Effector memory CD8-positive, alpha-beta T cell (primary cell): Measurements from ENCODE around the gene TPM2.
A peak's percentile ranks its signal among the peaks of the same experiment; 100 is the strongest.

ENCODE experiments used
- ATAC-seq: fragments of 150-1000 bp; cut with Tn5 transposase; replicated peaks from 2 replicates; pipeline ENCODE4 v1.10.0; 2021; ENCODE audit warnings: mild to moderate bottlenecking, moderate library complexity
- DNase-seq, 3 experiments: peaks; one replicate each; pipeline ENCODE4 v3.0.0; 2021
- H3K27ac Mint-ChIP-seq, 2 donors: one replicate each; pipeline ENCODE4 v1.8.0; 2022; ENCODE audit warnings: mild to moderate bottlenecking in 2 of 2, mixed read lengths in 2 of 2, moderate library complexity in 2 of 2
- H3K27me3 Mint-ChIP-seq, 2 donors: one replicate each; pipeline ENCODE4 v1.8.0; 2022; ENCODE audit warnings: mixed read lengths in 2 of 2
- H3K36me3 Mint-ChIP-seq: one replicate; pipeline ENCODE4 v1.8.0; 2022; ENCODE audit warnings: mild to moderate bottlenecking, moderate library complexity, mixed read lengths; ENCODE audit not compliant: insufficient read depth
- H3K4me1 Mint-ChIP-seq, 2 donors: one replicate each; pipeline ENCODE4 v1.8.0; 2022; ENCODE audit warnings: low read depth in 2 of 2, mixed read lengths in 2 of 2
- H3K4me3 Mint-ChIP-seq, 2 donors: one replicate each; pipeline ENCODE4 v1.8.0; 2022; ENCODE audit warnings: mild to moderate bottlenecking in 2 of 2, mixed read lengths in 2 of 2, moderate library complexity in 2 of 2
- H3K9me3 Mint-ChIP-seq, 2 donors: one replicate each; pipeline ENCODE4 v1.8.0; 2022; ENCODE audit warnings: mixed read lengths in 2 of 2

TPM2 gene

GRCh38 chr9:35669331-35670145 is 20.2 kb downstream of the TPM2 start:
- peaks cover 9 to 10% of the 10 kb centered on the region in 2 donors for H3K4me1 Mint-ChIP-seq
- ATAC-seq: no peak
- no peak overlapping the region for H3K4me3 Mint-ChIP-seq
- H3K27me3 Mint-ChIP-seq: peaks cover 0 to 6% of the 10 kb centered on the region in 2 donors
- no peak for DNase-seq
- H3K27ac Mint-ChIP-seq: no peak overlapping the region
- H3K9me3 Mint-ChIP-seq: no peaks in the 10 kb centered on the region
- no peaks in the 10 kb centered on the region for H3K36me3 Mint-ChIP-seq

- ATAC-seq: no peak
- Mint-ChIP-seq H3K4me3 (no peak overlapping the region), H3K27me3 (no peaks in the 10 kb centered on the region), H3K27ac (no peak overlapping the region), H3K4me1 (peaks cover 20 to 21% of the 10 kb centered on the region in 2 donors), H3K9me3 (no peaks in the 10 kb centered on the region), H3K36me3 (peaks cover 3% of the 10 kb centered on the region)
- no peak for DNase-seq
These were observed 21.8 kb downstream of the TPM2 start for GRCh38 chr9:35667939-35668338.

GRCh38 chr9:35666549-35666948 is 23.2 kb downstream of the TPM2 start:
- H3K4me1 Mint-ChIP-seq: peaks cover 34 to 35% of the 10 kb centered on the region in 2 donors
- DNase-seq (no peak), ATAC-seq (no peak)
- no peaks in the 10 kb centered on the region for H3K9me3 Mint-ChIP-seq
- peak overlapping the region in 1 of 2 donors; percentile 61 for H3K27ac Mint-ChIP-seq
- H3K4me3 Mint-ChIP-seq: peak overlapping the region in 1 of 2 donors; percentile 89
- H3K27me3 Mint-ChIP-seq: no peaks in the 10 kb centered on the region
- peaks cover 8% of the 10 kb centered on the region for H3K36me3 Mint-ChIP-seq

- peaks cover 36% of the 10 kb centered on the region in 2 donors for H3K4me1 Mint-ChIP-seq
- ATAC-seq (no peak), DNase-seq (no peak)
- no peaks in the 10 kb centered on the region for H3K9me3 Mint-ChIP-seq
- H3K27me3 Mint-ChIP-seq: no peaks in the 10 kb centered on the region
- H3K36me3 Mint-ChIP-seq: peaks cover 12% of the 10 kb centered on the region
- peak overlapping the region in 1 of 2 donors; percentile 89 for H3K4me3 Mint-ChIP-seq
- H3K27ac Mint-ChIP-seq: peak overlapping the region in 1 of 2 donors; percentile 61
These were observed 23.7 kb downstream of the TPM2 start for GRCh38 chr9:35666045-35666444.

- no peaks in the 10 kb centered on the region for H3K27me3 Mint-ChIP-seq
- peaks cover 18% of the 10 kb centered on the region for H3K36me3 Mint-ChIP-seq
- peak overlapping the region; percentile 86 to 89 for H3K4me3 Mint-ChIP-seq
- peak overlapping the region; percentile 82 to 100 for H3K27ac Mint-ChIP-seq
- DNase-seq (no peak), ATAC-seq (no peak)
- H3K4me1 Mint-ChIP-seq: peaks cover 42% of the 10 kb centered on the region in 2 donors
- H3K9me3 Mint-ChIP-seq: no peaks in the 10 kb centered on the region
These were observed 24.3 kb downstream of the TPM2 start for GRCh38 chr9:35665471-35665818.

GRCh38 chr9:35664531-35665470 is 24.9 kb downstream of the TPM2 start, which contains the start of gene ARHGEF39:
Gene ARHGEF39 (minus strand): TSS chr9:35665195. CDS start chr9:35665169, 26 bp downstream.
- Mint-ChIP-seq H3K9me3 (no peaks in the 10 kb centered on the region), H3K36me3 (peaks cover 24% of the 10 kb centered on the region), H3K4me3 (peak within 1 kb of the TSS; percentile 86 to 89), H3K4me1 (peaks cover 48 to 49% of the 10 kb centered on the region in 2 donors), H3K27me3 (no peaks in the 10 kb centered on the region), H3K27ac (peak within 1 kb of the TSS; percentile 82 to 100)
- peak; percentile 47 to 60 (median 57) for DNase-seq
- ATAC-seq: peak; percentile 62

GRCh38 chr9:35662437-35662836 is 27.3 kb downstream of the TPM2 start:
- Mint-ChIP-seq H3K27ac (peak overlapping the region; percentile 100), H3K36me3 (peaks cover 45% of the 10 kb centered on the region), H3K9me3 (peaks cover 0 to 2% of the 10 kb centered on the region in 2 donors), H3K27me3 (no peaks in the 10 kb centered on the region), H3K4me3 (peak overlapping the region; percentile 70 to 91), H3K4me1 (peaks cover 63 to 65% of the 10 kb centered on the region in 2 donors)
- ATAC-seq (no peak), DNase-seq (no peak)

- H3K4me3 Mint-ChIP-seq: peak overlapping the region; percentile 70 to 91
- peak in 2 of 3 experiments; percentile 43 to 55 for DNase-seq
- no peaks in the 10 kb centered on the region for H3K27me3 Mint-ChIP-seq
- peak; percentile 45 for ATAC-seq
- peaks cover 51% of the 10 kb centered on the region for H3K36me3 Mint-ChIP-seq
- peaks cover 69 to 70% of the 10 kb centered on the region in 2 donors for H3K4me1 Mint-ChIP-seq
- H3K27ac Mint-ChIP-seq: peak overlapping the region; percentile 100
- H3K9me3 Mint-ChIP-seq: peaks cover 0 to 2% of the 10 kb centered on the region in 2 donors
These were observed 27.9 kb downstream of the TPM2 start for GRCh38 chr9:35661756-35662350.

GRCh38 chr9:35660966-35661415 is 28.7 kb downstream of the TPM2 start:
- peak overlapping the region; percentile 91 to 92 for H3K4me3 Mint-ChIP-seq
- no peak for ATAC-seq
- H3K9me3 Mint-ChIP-seq: peaks cover 0 to 2% of the 10 kb centered on the region in 2 donors
- H3K27ac Mint-ChIP-seq: peak overlapping the region; percentile 100
- peaks cover 59% of the 10 kb centered on the region for H3K36me3 Mint-ChIP-seq
- DNase-seq: no peak
- H3K27me3 Mint-ChIP-seq: no peaks in the 10 kb centered on the region
- peaks cover 77 to 78% of the 10 kb centered on the region in 2 donors for H3K4me1 Mint-ChIP-seq

- H3K27ac Mint-ChIP-seq: peak overlapping the region; percentile 100
- peak overlapping the region; percentile 91 to 92 for H3K4me3 Mint-ChIP-seq
- peaks cover 59% of the 10 kb centered on the region for H3K36me3 Mint-ChIP-seq
- DNase-seq (no peak), ATAC-seq (no peak)
- peaks cover 0 to 2% of the 10 kb centered on the region in 2 donors for H3K9me3 Mint-ChIP-seq
- peaks cover 72 to 74% of the 10 kb centered on the region in 2 donors for H3K4me1 Mint-ChIP-seq
- H3K27me3 Mint-ChIP-seq: no peaks in the 10 kb centered on the region
These were observed 30.4 kb downstream of the TPM2 start for GRCh38 chr9:35659340-35659739.

GRCh38 chr9:35658968-35659220 is 30.8 kb downstream of the TPM2 start:
- Mint-ChIP-seq H3K4me3 (peak overlapping the region; percentile 91 to 92), H3K27ac (peak overlapping the region; percentile 100), H3K27me3 (no peaks in the 10 kb centered on the region), H3K4me1 (peaks cover 68 to 70% of the 10 kb centered on the region in 2 donors), H3K36me3 (peaks cover 59% of the 10 kb centered on the region), H3K9me3 (peaks cover 0 to 2% of the 10 kb centered on the region in 2 donors)
- ATAC-seq (no peak), DNase-seq (no peak)

- Mint-ChIP-seq H3K4me3 (peak within 1 kb of the TSS; percentile 91 to 92), H3K9me3 (peaks cover 0 to 2% of the 10 kb centered on the region in 2 donors), H3K36me3 (peaks cover 56% of the 10 kb centered on the region), H3K27me3 (no peaks in the 10 kb centered on the region), H3K4me1 (peaks cover 66% of the 10 kb centered on the region in 2 donors), H3K27ac (peak within 1 kb of the TSS; percentile 100)
- DNase-seq: peak; percentile 78 to 83 (median 82)
- ATAC-seq: peak; percentile 54
These were observed 31.4 kb downstream of the TPM2 start, which contains the start of gene CCDC107 for GRCh38 chr9:35658137-35658967. Gene CCDC107 (plus strand): TSS chr9:35658292. CDS start chr9:35658380, 88 bp downstream.
